HG03442 (cell line): ENCODE measurements around the gene LRRC37A3.
"Not testable (repeated sequence)": the region's sequence is repeated elsewhere in the genome, so short reads cannot be mapped to it uniquely, and the experiment has no call there.

Experiments
- ATAC-seq: cut with Tn5 transposase; IDR thresholded peaks from one replicate; pipeline ENCODE4 v1.9.1; 2021; ENCODE audit warnings: mild to moderate bottlenecking, moderate library complexity; ENCODE audit not compliant: unreplicated experiment

Gene LRRC37A3

GRCh38 chr17:64837018-64837761, 82.1 kb downstream of the LRRC37A3 start:
- ATAC-seq = peak; percentile 93

GRCh38 chr17:64836623-64837017, 82.7 kb downstream of the LRRC37A3 start:
- ATAC-seq = peak; percentile 34

GRCh38 chr17:64834060-64834459, 85.2 kb downstream of the LRRC37A3 start:
- ATAC-seq = not testable (repeated sequence)

- ATAC-seq = not testable (repeated sequence)
These were observed 88.6 kb downstream of the LRRC37A3 start for GRCh38 chr17:64830631-64831040.

- not testable (repeated sequence) for ATAC-seq
These were observed 89.3 kb downstream of the LRRC37A3 start for GRCh38 chr17:64829824-64830630.

- ATAC-seq = not testable (repeated sequence)
These were observed 90.2 kb downstream of the LRRC37A3 start for GRCh38 chr17:64829068-64829467.

GRCh38 chr17:64818904-64819303, 100.4 kb downstream of the LRRC37A3 start:
- ATAC-seq = not testable (repeated sequence)

GRCh38 chr17:64815833-64816198, 103.5 kb downstream of the LRRC37A3 start:
- not testable (repeated sequence) for ATAC-seq

- not testable (repeated sequence) for ATAC-seq
These were observed 104.1 kb downstream of the LRRC37A3 start for GRCh38 chr17:64814993-64815832.

GRCh38 chr17:64808178-64808977, 110.9 kb downstream of the LRRC37A3 start:
- ATAC-seq = peak; percentile 89
